Smooth muscle cell (in vitro differentiated cells): ENCODE measurements around the gene INA. TPM values are rescaled to one million over a fixed set of nuclear protein-coding genes. Genes with fewer than 3 reads are reported as not detected.
A peak's percentile ranks its signal among the peaks of the same experiment; 100 is the strongest.

Source experiments
- DNase-seq: peaks from one replicate; lab custom pipeline; 2025; ENCODE audit not compliant: unreplicated experiment; lab: John Stamatoyannopoulos, UW
- H2AFZ ChIP-seq: fragments of 200-600 bp; sonication (generic); 2 replicates; pipeline ENCODE4 v1.6.0; 2016; ENCODE audit warnings: antibody characterized with exemption, low read depth, mild to moderate bottlenecking
- H3F3A ChIP-seq: fragments of 200-600 bp; sonication (generic); 2 replicates; pipeline ENCODE4 v1.6.0; 2017; ENCODE audit warnings: antibody characterized with exemption, low read depth
- H3K27ac ChIP-seq: fragments of 200-600 bp; sonication (generic); 2 replicates; pipeline ENCODE4 v1.5.1; 2016; ENCODE audit warnings: low read depth, mild to moderate bottlenecking
- H3K27me3 ChIP-seq: fragments of 200-600 bp; sonication (generic); 2 replicates; pipeline ENCODE4 v1.6.1; 2016; ENCODE audit warnings: low read depth, mild to moderate bottlenecking
- H3K36me3 ChIP-seq: fragments of 200-600 bp; sonication (generic); 2 replicates; pipeline ENCODE4 v1.5.1; 2016; ENCODE audit warnings: low read depth
- H3K4me1 ChIP-seq: fragments of 200-600 bp; sonication (generic); 2 replicates; pipeline ENCODE4 v1.5.1; 2016; ENCODE audit warnings: low read depth
- H3K4me2 ChIP-seq: fragments of 200-600 bp; sonication (generic); 2 replicates; pipeline ENCODE4 v1.6.0; 2016; ENCODE audit warnings: mild to moderate bottlenecking
- H3K4me3 ChIP-seq: fragments of 200-600 bp; sonication (generic); 2 replicates; pipeline ENCODE4 v1.5.1; 2016; ENCODE audit warnings: mild to moderate bottlenecking
- H3K79me2 ChIP-seq: fragments of 200-600 bp; sonication (generic); 2 replicates; pipeline ENCODE4 v1.6.0; 2016; ENCODE audit warnings: low read depth, mild to moderate bottlenecking
- H3K9ac ChIP-seq: fragments of 200-600 bp; sonication (generic); 2 replicates; pipeline ENCODE4 v1.6.0; 2016; ENCODE audit warnings: low read depth
- H3K9me3 ChIP-seq: fragments of 200-600 bp; sonication (generic); replicated peaks from 2 replicates; pipeline ENCODE4 v1.5.1; 2016; ENCODE audit warnings: low read depth
- H4K20me1 ChIP-seq: fragments of 200-600 bp; sonication (generic); 2 replicates; pipeline ENCODE4 v1.6.0; 2016; ENCODE audit warnings: low read depth
- WGBS: methylation state at CpG from one replicate; pipeline ENCODE4 v1.1.7; 2016; ENCODE audit warnings: low lambda C conversion rate; 5-methylcytosine and 5-hydroxymethylcytosine counted together
- polyA plus RNA-seq: library from polyadenylated mRNA; unstranded; fragments of >200 nt; fragmentation: Nextera tagmentation; extraction: Ambion mirVana; gene quantifications from 2 replicates; pipeline ENCODE4 v1.2.1, GENCODE V29; 2016
- total RNA-seq: library from RNA; depleted of rRNA; stranded (reverse); fragments of >200 nt; gene quantifications from 2 replicates; pipeline ENCODE4 v1.2.3, GENCODE V29; 2014
- TF ChIP-seq, protein P1 (sequence below): fragments of 200-600 bp; sonication (generic); IDR thresholded peaks from 2 replicates; pipeline ENCODE4 v1.5.1; 2017; ENCODE audit warnings: borderline replicate concordance, mild to moderate bottlenecking, antibody characterized with exemption; ENCODE audit not compliant: insufficient read depth, poor library complexity, severe bottlenecking

The INA gene
- total and polyA plus RNA-seq, 2 experiments from 2014 or later = 1.7 to 5.0 TPM

DNA sequence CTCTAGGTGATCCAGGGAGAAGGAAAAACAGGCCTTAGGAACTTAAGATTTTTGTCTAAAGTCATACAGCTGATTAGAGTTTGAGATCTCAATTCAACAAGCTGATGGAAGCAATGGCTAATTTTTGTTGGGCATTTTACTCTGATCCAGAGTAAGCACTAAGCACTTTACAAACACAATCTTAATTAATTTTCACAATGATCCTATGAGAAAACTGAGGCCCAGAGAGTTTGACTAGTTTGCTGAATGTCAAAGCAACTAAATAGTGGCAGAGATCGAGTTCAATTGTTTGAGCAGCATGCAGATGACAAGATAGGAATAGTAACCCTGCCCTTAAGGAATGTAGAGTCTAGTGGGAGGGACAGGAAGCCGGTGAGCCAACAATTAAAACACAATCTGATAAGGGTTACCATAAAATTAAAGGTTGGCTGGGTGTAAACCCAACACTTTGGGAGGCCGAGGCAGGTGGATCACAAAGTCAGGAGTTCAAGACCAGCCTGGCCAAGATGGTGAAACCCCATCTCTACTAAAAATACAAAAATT is 44.7 kb upstream of the INA start:
- 38% methylated on average over 3 of the region's 3 CpGs for WGBS
- Histone ChIP-seq H3K4me3 (no peak overlapping the region), H3K27me3 (no peaks in the 10 kb centered on the region), H3K36me3 (no peaks in the 10 kb centered on the region), H2AFZ (no peak overlapping the region), H3K4me2 (no peak overlapping the region), H3K9ac (no peak overlapping the region), H3K4me1 (peaks cover 11% of the 10 kb centered on the region), H3K27ac (peak overlapping the region; percentile 68), H4K20me1 (no peaks in the 10 kb centered on the region), H3K9me3 (no peaks in the 10 kb centered on the region), H3K79me2 (no peaks in the 10 kb centered on the region), H3F3A (peaks cover 9% of the 10 kb centered on the region)
- no peak for DNase-seq
- TF ChIP-seq, protein P1, sequence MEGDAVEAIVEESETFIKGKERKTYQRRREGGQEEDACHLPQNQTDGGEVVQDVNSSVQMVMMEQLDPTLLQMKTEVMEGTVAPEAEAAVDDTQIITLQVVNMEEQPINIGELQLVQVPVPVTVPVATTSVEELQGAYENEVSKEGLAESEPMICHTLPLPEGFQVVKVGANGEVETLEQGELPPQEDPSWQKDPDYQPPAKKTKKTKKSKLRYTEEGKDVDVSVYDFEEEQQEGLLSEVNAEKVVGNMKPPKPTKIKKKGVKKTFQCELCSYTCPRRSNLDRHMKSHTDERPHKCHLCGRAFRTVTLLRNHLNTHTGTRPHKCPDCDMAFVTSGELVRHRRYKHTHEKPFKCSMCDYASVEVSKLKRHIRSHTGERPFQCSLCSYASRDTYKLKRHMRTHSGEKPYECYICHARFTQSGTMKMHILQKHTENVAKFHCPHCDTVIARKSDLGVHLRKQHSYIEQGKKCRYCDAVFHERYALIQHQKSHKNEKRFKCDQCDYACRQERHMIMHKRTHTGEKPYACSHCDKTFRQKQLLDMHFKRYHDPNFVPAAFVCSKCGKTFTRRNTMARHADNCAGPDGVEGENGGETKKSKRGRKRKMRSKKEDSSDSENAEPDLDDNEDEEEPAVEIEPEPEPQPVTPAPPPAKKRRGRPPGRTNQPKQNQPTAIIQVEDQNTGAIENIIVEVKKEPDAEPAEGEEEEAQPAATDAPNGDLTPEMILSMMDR = no peak

DNA sequence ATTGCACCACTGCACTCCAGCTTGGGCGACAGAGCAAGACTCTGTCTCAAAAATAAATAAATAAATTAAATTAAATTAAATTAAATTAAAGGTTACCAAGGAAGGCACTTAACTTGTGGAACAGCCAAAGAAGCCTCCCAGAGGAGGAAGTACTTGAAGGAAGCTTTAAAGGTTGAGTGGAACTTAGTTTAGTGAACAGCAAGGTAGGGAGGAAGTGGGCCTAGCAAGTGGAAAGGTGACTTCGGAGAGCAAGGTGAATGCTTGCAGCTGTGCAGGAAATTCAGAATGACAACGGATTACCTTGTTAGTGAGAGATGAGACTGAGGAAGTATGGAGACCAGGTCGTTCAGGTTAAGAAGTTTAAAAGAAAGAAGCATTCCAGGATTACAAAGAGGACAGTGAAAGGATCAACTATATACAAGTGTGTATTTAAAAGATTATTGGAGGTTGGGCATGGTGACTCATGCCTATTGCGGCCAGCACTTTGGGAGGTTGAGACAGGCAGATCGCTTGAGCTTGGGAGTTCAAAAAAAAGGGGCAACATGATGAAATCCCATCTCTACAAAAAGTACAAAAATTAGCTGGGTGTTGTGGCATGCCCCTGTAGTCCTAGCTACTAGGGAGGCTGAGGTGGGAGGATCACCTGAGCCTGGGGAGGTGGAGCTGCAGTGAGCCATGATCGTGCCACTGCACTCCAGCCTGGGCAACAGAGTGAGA is 44.0 kb upstream of the INA start:
- Histone ChIP-seq H3K9me3 (no peaks in the 10 kb centered on the region), H3K9ac (no peak overlapping the region), H3K27ac (no peak overlapping the region), H3F3A (peaks cover 9% of the 10 kb centered on the region), H2AFZ (no peak overlapping the region), H3K27me3 (no peaks in the 10 kb centered on the region), H4K20me1 (no peaks in the 10 kb centered on the region), H3K4me3 (no peak overlapping the region), H3K4me2 (peak overlapping the region; percentile 4), H3K4me1 (peaks cover 11% of the 10 kb centered on the region), H3K79me2 (no peaks in the 10 kb centered on the region), H3K36me3 (no peaks in the 10 kb centered on the region)
- WGBS = 61% methylated on average over 7 of the region's 7 CpGs
- no peak for DNase-seq
- TF ChIP-seq, protein P1 = no peak

DNA sequence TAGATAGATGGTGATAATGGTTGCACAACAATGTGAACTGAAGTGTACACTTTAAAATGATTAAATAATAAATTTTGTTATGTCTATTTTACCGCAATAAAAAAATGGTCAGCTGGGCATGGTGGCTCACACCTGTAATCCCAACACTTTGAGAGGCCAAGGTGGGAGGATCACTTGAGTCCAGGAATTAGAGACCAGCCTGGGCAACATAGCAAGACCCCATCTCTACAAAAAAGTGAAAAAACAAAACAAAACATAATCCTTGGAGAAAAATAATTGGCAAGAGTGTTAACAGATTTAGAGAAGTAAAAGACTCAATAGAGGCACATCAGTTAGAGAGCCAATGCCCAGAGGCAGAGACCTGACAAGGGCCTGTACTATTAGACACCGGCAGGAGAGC is 41.2 kb upstream of the INA start:
- Histone ChIP-seq H3K36me3 (no peaks in the 10 kb centered on the region), H3K4me3 (no peak overlapping the region), H3K79me2 (no peaks in the 10 kb centered on the region), H4K20me1 (no peaks in the 10 kb centered on the region), H3K9ac (no peak overlapping the region), H3K9me3 (no peaks in the 10 kb centered on the region), H3K27ac (no peak overlapping the region), H2AFZ (no peak overlapping the region), H3F3A (peaks cover 9% of the 10 kb centered on the region), H3K4me1 (peaks cover 10% of the 10 kb centered on the region), H3K27me3 (no peaks in the 10 kb centered on the region), H3K4me2 (no peak overlapping the region)
- TF ChIP-seq, protein P1 = no peak
- WGBS = 94% methylated on average over 2 of the region's 2 CpGs
- no peak for DNase-seq
